Tibial nerve (tissue), 4 donors: ENCODE data around the gene ERO1B. TPM values are rescaled to one million over a fixed set of nuclear protein-coding genes. Genes with fewer than 3 reads are reported as not detected.
A peak's percentile ranks its signal among the peaks of the same experiment; 100 is the strongest.
"Not testable (repeated sequence)": the region's sequence is repeated elsewhere in the genome, so short reads cannot be mapped to it uniquely, and the experiment has no call there.

ENCODE experiments used
- DNase-seq, 2 donors: peaks; one replicate each; pipeline ENCODE4 v3.0.0-alpha.2; 2019; ENCODE audit warnings: low spot score in 2 of 2
- H3K27ac ChIP-seq, 4 donors: fragments of 200-600 bp; sonication (generic) in 3 of 4; one replicate each; pipeline ENCODE4 v1.5.1; 2017 to 2019; ENCODE audit warnings: mild to moderate bottlenecking in 1 of 4
- H3K27me3 ChIP-seq, 2 donors: fragments of 200-600 bp; sonication (generic) in 1 of 2; one replicate each; pipeline versions ENCODE4 v1.5.1 to v1.6.0; 2017 to 2019
- H3K36me3 ChIP-seq, 3 donors: fragments of 200-600 bp; sonication (generic); one replicate each; pipeline ENCODE4 v1.5.1; 2018 to 2019
- H3K4me1 ChIP-seq, 4 donors: fragments of 200-600 bp; sonication (generic) in 3 of 4; one replicate each; pipeline ENCODE4 v1.5.1; 2017 to 2019
- H3K4me3 ChIP-seq, 4 donors: fragments of 200-600 bp; sonication (generic) in 3 of 4; one replicate each; pipeline ENCODE4 v1.5.1; 2017 to 2019; ENCODE audit warnings: mild to moderate bottlenecking in 1 of 4, moderate library complexity in 1 of 4
- H3K9me3 ChIP-seq, 4 donors: fragments of 200-600 bp; sonication (generic) in 3 of 4; one replicate each; pipeline ENCODE4 v1.5.1; 2017 to 2019
- CTCF ChIP-seq, 5 experiments: fragments of 200-600 bp in 3 of 5; fragments of 450-650 bp in 2 of 5; sonication (generic) in 3 of 5; IDR thresholded peaks; one replicate each; pipeline ENCODE4 v1.5.1; 2016 to 2019; ENCODE audit warnings: antibody characterized with exemption in 5 of 5, mild to moderate bottlenecking in 3 of 5, moderate library complexity in 2 of 5
- EP300 ChIP-seq, 2 donors: sonication (generic); formaldehyde crosslinking; IDR thresholded peaks; one replicate each; pipeline ENCODE4 v1.6.1; 2017; ENCODE audit warnings: antibody characterized with exemption in 2 of 2, mild to moderate bottlenecking in 1 of 2
- POLR2A ChIP-seq, 2 donors: fragments of 450-650 bp; IDR thresholded peaks; one replicate each; pipeline ENCODE4 v1.6.1; 2017; ENCODE audit warnings: antibody characterized with exemption in 2 of 2, mild to moderate bottlenecking in 2 of 2, moderate library complexity in 2 of 2
- WGBS, 2 donors: methylation state at CpG; one replicate each; pipeline ENCODE4 v1.1.5; 2018; 5-methylcytosine and 5-hydroxymethylcytosine counted together
- total RNA-seq, 4 donors: library from RNA; depleted of rRNA; stranded (reverse); fragments of >200 nt; gene quantifications; one replicate each; pipeline ENCODE4 v1.1.0, GENCODE V29; 2016

Gene ERO1B
- 10 to 100 TPM; 12.9 to 16.6 (median 14.5) TPM for total RNA-seq

- Histone ChIP-seq H3K36me3 (no peaks in the 10 kb centered on the region), H3K27me3 (peaks cover 0 to under 1% of the 10 kb centered on the region in 2 donors), H3K9me3 (no peaks in the 10 kb centered on the region), H3K4me3 (peak within 1 kb of the TSS; percentile 72 to 91 (median 78)), H3K27ac (peak within 1 kb of the TSS; percentile 13 to 87 (median 78)), H3K4me1 (peaks cover 0 to 14% (median 2%) of the 10 kb centered on the region in 4 donors)
- peak; percentile 95 to 97 for DNase-seq
- 0 to 1% methylated on average over 35 to 64 of the region's 81 CpGs for WGBS, 2 donors
- peak; percentile 77 to 96 for TF ChIP-seq EP300 (IDR thresholded peaks at IDR 0.05)
- peak in 1 of 5 experiments; percentile 37 for TF ChIP-seq CTCF (IDR thresholded peaks at IDR 0.05)
- TF ChIP-seq POLR2A (IDR thresholded peaks at IDR 0.05), result peak; percentile 94 to 98
Observed at GRCh38 chr1:236281654-236282424, at the start of gene ERO1B. ERO1B (minus strand) TSS chr1:236281958; CDS start chr1:236281783, 175 bp downstream.

GRCh38 chr1:236331412-236331811, 49.7 kb upstream of the ERO1B start:
- H3K27ac ChIP-seq, DNase-seq, H3K36me3 ChIP-seq, H3K9me3 ChIP-seq, H3K4me3 ChIP-seq, H3K4me1 ChIP-seq, H3K27me3 ChIP-seq: not testable (repeated sequence)
- 54 to 78% methylated on average over 3 of the region's 3 CpGs for WGBS, 2 donors

- Histone ChIP-seq H3K9me3 (peaks cover 0 to 25% (median 11%) of the 10 kb centered on the region in 4 donors), H3K36me3 (no peaks in the 10 kb centered on the region), H3K27ac (no peak overlapping the region), H3K4me3 (no peak overlapping the region), H3K4me1 (peaks cover 0 to 4% (median 0%) of the 10 kb centered on the region in 4 donors), H3K27me3 (no peaks in the 10 kb centered on the region)
- no peak for DNase-seq
- TF ChIP-seq POLR2A (IDR thresholded peaks at IDR 0.05) (no peak), EP300 (IDR thresholded peaks at IDR 0.05) (no peak), CTCF (IDR thresholded peaks at IDR 0.05) (no peak)
- WGBS, 2 donors, result 0% methylated on average over 1 of the region's 1 CpG
Observed at GRCh38 chr1:236326432-236326831, 44.7 kb upstream of the ERO1B start.

- Histone ChIP-seq H3K4me3 (no peak overlapping the region), H3K9me3 (peaks cover 0 to 27% (median 11%) of the 10 kb centered on the region in 4 donors), H3K36me3 (no peaks in the 10 kb centered on the region), H3K27me3 (no peaks in the 10 kb centered on the region), H3K27ac (no peak overlapping the region), H3K4me1 (peaks cover 0 to 4% (median 0%) of the 10 kb centered on the region in 4 donors)
- no peak for TF ChIP-seq CTCF (IDR thresholded peaks at IDR 0.05)
- no peak for TF ChIP-seq POLR2A (IDR thresholded peaks at IDR 0.05)
- no peak for TF ChIP-seq EP300 (IDR thresholded peaks at IDR 0.05)
- no peak for DNase-seq
- 93 to 97% methylated on average over 2 of the region's 2 CpGs for WGBS, 2 donors
Observed at GRCh38 chr1:236325567-236325966, 43.8 kb upstream of the ERO1B start.

GRCh38 chr1:236323819-236324411, 42.2 kb upstream of the ERO1B start:
- Histone ChIP-seq H3K4me3 (no peak overlapping the region), H3K9me3 (peaks cover 0 to 27% (median 11%) of the 10 kb centered on the region in 4 donors), H3K36me3 (no peaks in the 10 kb centered on the region), H3K27ac (no peak overlapping the region), H3K27me3 (no peaks in the 10 kb centered on the region), H3K4me1 (peaks cover 0 to 4% (median 0%) of the 10 kb centered on the region in 4 donors)
- no peak for TF ChIP-seq CTCF (IDR thresholded peaks at IDR 0.05)
- TF ChIP-seq POLR2A (IDR thresholded peaks at IDR 0.05), result no peak
- no peak for TF ChIP-seq EP300 (IDR thresholded peaks at IDR 0.05)
- DNase-seq, result no peak
